Osteoblast (primary cell): ENCODE measurements around the gene SLC15A2. TPM values are rescaled to one million over a fixed set of nuclear protein-coding genes. Genes with fewer than 3 reads are reported as not detected.
A peak's percentile ranks its signal among the peaks of the same experiment; 100 is the strongest.

Experiments
- DNase-seq: peaks from one replicate; pipeline ENCODE4 v3.0.0; 2011; ENCODE audit warnings: low spot score, mixed read lengths; ENCODE audit not compliant: insufficient read length; ENCODE audit errors: missing footprints
- H2AFZ ChIP-seq: 2 replicates; pipeline ENCODE4 v1.6.0; 2011; ENCODE audit warnings: mild to moderate bottlenecking, low read length
- H3K27ac ChIP-seq: 2 replicates; pipeline ENCODE4 v1.5.1; 2011; ENCODE audit warnings: mild to moderate bottlenecking, low read depth, low read length, moderate library complexity
- H3K27me3 ChIP-seq: 2 replicates; pipeline ENCODE4 v1.6.0; 2012; ENCODE audit warnings: mild to moderate bottlenecking, control low read depth, inconsistent platforms, low read length, moderate library complexity; ENCODE audit not compliant: insufficient read depth
- H3K36me3 ChIP-seq: 2 replicates; pipeline ENCODE4 v1.5.1; 2011; ENCODE audit warnings: mild to moderate bottlenecking, low read length, control low read depth, moderate library complexity; ENCODE audit not compliant: insufficient read depth
- H3K4me1 ChIP-seq: 2 replicates; pipeline ENCODE4 v1.5.1; 2011; ENCODE audit warnings: mild to moderate bottlenecking, low read length, control low read depth, moderate library complexity; ENCODE audit not compliant: insufficient read depth
- H3K4me2 ChIP-seq: 2 replicates; pipeline ENCODE4 v1.6.0; 2011; ENCODE audit warnings: mild to moderate bottlenecking, low read length; ENCODE audit not compliant: insufficient read depth
- H3K4me3 ChIP-seq: fragments of 200-600 bp; sonication (generic); 3 replicates; pipeline ENCODE4 v1.5.1; 2012; ENCODE audit warnings: mild to moderate bottlenecking, low read length, inconsistent platforms; ENCODE audit not compliant: insufficient read depth
- H3K79me2 ChIP-seq: 2 replicates; pipeline ENCODE4 v1.6.0; 2012; ENCODE audit warnings: mild to moderate bottlenecking, low read length, control low read depth, inconsistent platforms; ENCODE audit not compliant: insufficient read depth
- H3K9me3 ChIP-seq: 2 replicates; pipeline ENCODE4 v1.5.1; 2011; ENCODE audit warnings: low read depth, low read length, control low read depth
- H4K20me1 ChIP-seq: 2 replicates; pipeline ENCODE4 v1.6.0; 2012; ENCODE audit warnings: mild to moderate bottlenecking, low read length, control low read depth; ENCODE audit not compliant: insufficient read depth
- CTCF ChIP-seq: IDR thresholded peaks from 2 replicates; pipeline ENCODE4 v1.5.1; 2011; ENCODE audit warnings: mild to moderate bottlenecking, low read depth, low read length, moderate library complexity; ENCODE audit errors: extremely low read depth
- total RNA-seq: library from RNA; depleted of rRNA; stranded (reverse); fragments of >200 nt; gene quantifications from 2 replicates; pipeline ENCODE4 v1.2.3, GENCODE V29; 2012

Gene SLC15A2
- total RNA-seq, 1 donor: under 0.01 TPM

- Histone ChIP-seq H3K27ac (no peak overlapping the region), H3K27me3 (no peaks in the 10 kb centered on the region), H3K4me1 (no peaks in the 10 kb centered on the region), H2AFZ (no peak overlapping the region), H4K20me1 (no peaks in the 10 kb centered on the region), H3K4me3 (no peak overlapping the region), H3K79me2 (no peaks in the 10 kb centered on the region), H3K4me2 (no peak overlapping the region), H3K36me3 (no peaks in the 10 kb centered on the region), H3K9me3 (no peaks in the 10 kb centered on the region)
- no peak for DNase-seq
- no peak for TF ChIP-seq CTCF
These were observed 49.2 kb downstream of the SLC15A2 start for GRCh38 chr3:121943431-121943830.

- Histone ChIP-seq H3K9me3 (no peaks in the 10 kb centered on the region), H3K27me3 (peaks cover 4% of the 10 kb centered on the region), H2AFZ (no peak overlapping the region), H3K36me3 (no peaks in the 10 kb centered on the region), H3K27ac (no peak overlapping the region), H3K4me3 (no peak overlapping the region), H3K4me2 (no peak overlapping the region), H4K20me1 (no peaks in the 10 kb centered on the region), H3K79me2 (no peaks in the 10 kb centered on the region), H3K4me1 (no peaks in the 10 kb centered on the region)
- no peak for TF ChIP-seq CTCF
- DNase-seq: no peak
These were observed 54.4 kb downstream of the SLC15A2 start for GRCh38 chr3:121948641-121949040.

GRCh38 chr3:121951291-121951919, 57.2 kb downstream of the SLC15A2 start:
- DNase-seq: peak; percentile 43

GRCh38 chr3:121956363-121956762, 62.2 kb downstream of the SLC15A2 start:
- no peaks in the 10 kb centered on the region for H3K79me2 ChIP-seq
- peaks cover 4% of the 10 kb centered on the region for H3K27me3 ChIP-seq
- H3K27ac ChIP-seq: no peak overlapping the region
- H3K4me2 ChIP-seq: no peak overlapping the region
- no peak overlapping the region for H3K4me3 ChIP-seq
- no peaks in the 10 kb centered on the region for H3K9me3 ChIP-seq
- no peak for TF ChIP-seq CTCF
- H3K36me3 ChIP-seq: no peaks in the 10 kb centered on the region
- no peak for DNase-seq
- H4K20me1 ChIP-seq: no peaks in the 10 kb centered on the region
- H3K4me1 ChIP-seq: no peaks in the 10 kb centered on the region
- H2AFZ ChIP-seq: no peak overlapping the region

More at GRCh38 chr3:121951291-121951919, 57.2 kb downstream of the SLC15A2 start:
- Histone ChIP-seq H3K36me3 (no peaks in the 10 kb centered on the region), H3K4me2 (no peak overlapping the region), H3K27me3 (peaks cover 4% of the 10 kb centered on the region), H3K9me3 (no peaks in the 10 kb centered on the region), H3K4me3 (no peak overlapping the region), H2AFZ (no peak overlapping the region), H4K20me1 (no peaks in the 10 kb centered on the region), H3K79me2 (no peaks in the 10 kb centered on the region), H3K4me1 (no peaks in the 10 kb centered on the region), H3K27ac (no peak overlapping the region)
- no peak for TF ChIP-seq CTCF
